Measurements from ENCODE around the gene PKD1L1.
"Not testable (repeated sequence)": the region's sequence is repeated elsewhere in the genome, so short reads cannot be mapped to it uniquely, and the experiment has no call there.

The PKD1L1 gene, protein sequence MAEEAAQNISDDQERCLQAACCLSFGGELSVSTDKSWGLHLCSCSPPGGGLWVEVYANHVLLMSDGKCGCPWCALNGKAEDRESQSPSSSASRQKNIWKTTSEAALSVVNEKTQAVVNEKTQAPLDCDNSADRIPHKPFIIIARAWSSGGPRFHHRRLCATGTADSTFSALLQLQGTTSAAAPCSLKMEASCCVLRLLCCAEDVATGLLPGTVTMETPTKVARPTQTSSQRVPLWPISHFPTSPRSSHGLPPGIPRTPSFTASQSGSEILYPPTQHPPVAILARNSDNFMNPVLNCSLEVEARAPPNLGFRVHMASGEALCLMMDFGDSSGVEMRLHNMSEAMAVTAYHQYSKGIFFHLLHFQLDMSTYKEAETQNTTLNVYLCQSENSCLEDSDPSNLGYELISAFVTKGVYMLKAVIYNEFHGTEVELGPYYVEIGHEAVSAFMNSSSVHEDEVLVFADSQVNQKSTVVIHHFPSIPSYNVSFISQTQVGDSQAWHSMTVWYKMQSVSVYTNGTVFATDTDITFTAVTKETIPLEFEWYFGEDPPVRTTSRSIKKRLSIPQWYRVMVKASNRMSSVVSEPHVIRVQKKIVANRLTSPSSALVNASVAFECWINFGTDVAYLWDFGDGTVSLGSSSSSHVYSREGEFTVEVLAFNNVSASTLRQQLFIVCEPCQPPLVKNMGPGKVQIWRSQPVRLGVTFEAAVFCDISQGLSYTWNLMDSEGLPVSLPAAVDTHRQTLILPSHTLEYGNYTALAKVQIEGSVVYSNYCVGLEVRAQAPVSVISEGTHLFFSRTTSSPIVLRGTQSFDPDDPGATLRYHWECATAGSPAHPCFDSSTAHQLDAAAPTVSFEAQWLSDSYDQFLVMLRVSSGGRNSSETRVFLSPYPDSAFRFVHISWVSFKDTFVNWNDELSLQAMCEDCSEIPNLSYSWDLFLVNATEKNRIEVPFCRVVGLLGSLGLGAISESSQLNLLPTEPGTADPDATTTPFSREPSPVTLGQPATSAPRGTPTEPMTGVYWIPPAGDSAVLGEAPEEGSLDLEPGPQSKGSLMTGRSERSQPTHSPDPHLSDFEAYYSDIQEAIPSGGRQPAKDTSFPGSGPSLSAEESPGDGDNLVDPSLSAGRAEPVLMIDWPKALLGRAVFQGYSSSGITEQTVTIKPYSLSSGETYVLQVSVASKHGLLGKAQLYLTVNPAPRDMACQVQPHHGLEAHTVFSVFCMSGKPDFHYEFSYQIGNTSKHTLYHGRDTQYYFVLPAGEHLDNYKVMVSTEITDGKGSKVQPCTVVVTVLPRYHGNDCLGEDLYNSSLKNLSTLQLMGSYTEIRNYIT (N-terminal part only)

GRCh38 chr7:47948141-47948790, at the start of gene PKD1L1:
TSS of gene PKD1L1 (minus strand) at chr7:47948466. CDS start at chr7:47948440, 26 bp downstream.
- Mint-ChIP-seq H3K9me3 (no peaks in the 10 kb centered on the region), H3K36me3 (ENCODE audit: low read depth) (no peaks in the 10 kb centered on the region), H3K27ac (no peak within 1 kb of the TSS), H3K4me1 (ENCODE audit: low read depth) (no peaks in the 10 kb centered on the region), H3K4me3 (no peak within 1 kb of the TSS), H3K27me3 (no peaks in the 10 kb centered on the region)

DNA sequence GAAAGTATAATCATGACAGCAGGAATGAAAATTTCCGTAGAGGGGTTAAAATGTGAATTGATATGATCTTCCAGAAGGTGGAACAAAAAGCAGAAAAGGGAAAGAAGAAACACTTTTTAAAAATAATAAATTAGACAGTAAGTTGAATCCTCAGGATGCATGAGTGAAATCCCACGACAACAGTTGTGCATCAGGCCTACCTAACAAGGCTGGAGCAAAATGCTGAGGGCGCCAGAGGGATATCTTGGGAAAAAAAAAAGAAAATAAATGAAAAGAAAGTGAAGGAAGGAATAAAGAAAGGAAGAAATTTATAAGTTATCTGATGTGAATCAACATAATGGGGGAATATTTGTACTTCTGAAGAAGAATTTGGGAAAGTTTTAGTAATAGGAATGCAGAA, 44.2 kb upstream of the PKD1L1 start:
- no peaks in the 10 kb centered on the region for H3K27me3 Mint-ChIP-seq
- no peaks in the 10 kb centered on the region for H3K36me3 Mint-ChIP-seq (ENCODE audit: low read depth)
- peak overlapping the region; percentile 89 for H3K4me3 Mint-ChIP-seq
- peak overlapping the region; percentile 94 for H3K27ac Mint-ChIP-seq
- peaks cover 20% of the 10 kb centered on the region for H3K4me1 Mint-ChIP-seq (ENCODE audit: low read depth)
- H3K9me3 Mint-ChIP-seq = peaks cover 7% of the 10 kb centered on the region

GRCh38 chr7:47991741-47992311, 43.6 kb upstream of the PKD1L1 start:
- Mint-ChIP-seq H3K27ac (peak overlapping the region; percentile 94), H3K9me3 (peaks cover 7% of the 10 kb centered on the region), H3K4me1 (ENCODE audit: low read depth) (peaks cover 20% of the 10 kb centered on the region), H3K4me3 (peak overlapping the region; percentile 89), H3K36me3 (ENCODE audit: low read depth) (no peaks in the 10 kb centered on the region), H3K27me3 (no peaks in the 10 kb centered on the region)

GRCh38 chr7:47991270-47991669, 43.0 kb upstream of the PKD1L1 start:
- peak overlapping the region; percentile 94 for H3K27ac Mint-ChIP-seq
- peaks cover 20% of the 10 kb centered on the region for H3K4me1 Mint-ChIP-seq (ENCODE audit: low read depth)
- peak overlapping the region; percentile 89 for H3K4me3 Mint-ChIP-seq
- H3K9me3 Mint-ChIP-seq = peaks cover 7% of the 10 kb centered on the region
- no peaks in the 10 kb centered on the region for H3K27me3 Mint-ChIP-seq
- H3K36me3 Mint-ChIP-seq (ENCODE audit: low read depth) = no peaks in the 10 kb centered on the region

DNA sequence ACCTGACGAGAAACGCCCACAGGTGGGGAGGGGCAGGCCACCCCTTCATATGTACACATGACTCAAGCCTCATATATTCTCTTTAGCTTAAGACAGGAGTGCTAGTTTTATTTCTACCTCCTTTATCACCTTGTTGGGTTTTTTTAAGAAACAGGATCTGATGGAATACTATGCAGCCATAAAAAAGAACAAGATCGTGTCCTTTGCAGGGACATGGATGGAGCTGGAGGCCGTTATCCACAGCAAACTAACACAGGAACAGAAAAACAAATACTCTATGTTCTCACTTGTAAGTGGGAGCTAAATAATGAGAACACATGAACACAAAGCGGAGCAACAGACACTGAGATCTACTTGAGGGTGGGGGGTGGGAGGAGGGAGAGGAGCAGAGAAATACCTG, 42.3 kb upstream of the PKD1L1 start:
- no peak overlapping the region for H3K27ac Mint-ChIP-seq
- peaks cover 7% of the 10 kb centered on the region for H3K9me3 Mint-ChIP-seq
- no peaks in the 10 kb centered on the region for H3K36me3 Mint-ChIP-seq (ENCODE audit: low read depth)
- no peaks in the 10 kb centered on the region for H3K27me3 Mint-ChIP-seq
- H3K4me1 Mint-ChIP-seq (ENCODE audit: low read depth) = peaks cover 20% of the 10 kb centered on the region
- no peak overlapping the region for H3K4me3 Mint-ChIP-seq

- not testable (repeated sequence) for H3K4me3 Mint-ChIP-seq; H3K36me3 Mint-ChIP-seq (ENCODE audit: low read depth); H3K27ac Mint-ChIP-seq; H3K9me3 Mint-ChIP-seq; H3K27me3 Mint-ChIP-seq
- peaks cover 20% of the 10 kb centered on the region for H3K4me1 Mint-ChIP-seq (ENCODE audit: low read depth)
Observed at GRCh38 chr7:47989607-47990400, 41.5 kb upstream of the PKD1L1 start.

DNA sequence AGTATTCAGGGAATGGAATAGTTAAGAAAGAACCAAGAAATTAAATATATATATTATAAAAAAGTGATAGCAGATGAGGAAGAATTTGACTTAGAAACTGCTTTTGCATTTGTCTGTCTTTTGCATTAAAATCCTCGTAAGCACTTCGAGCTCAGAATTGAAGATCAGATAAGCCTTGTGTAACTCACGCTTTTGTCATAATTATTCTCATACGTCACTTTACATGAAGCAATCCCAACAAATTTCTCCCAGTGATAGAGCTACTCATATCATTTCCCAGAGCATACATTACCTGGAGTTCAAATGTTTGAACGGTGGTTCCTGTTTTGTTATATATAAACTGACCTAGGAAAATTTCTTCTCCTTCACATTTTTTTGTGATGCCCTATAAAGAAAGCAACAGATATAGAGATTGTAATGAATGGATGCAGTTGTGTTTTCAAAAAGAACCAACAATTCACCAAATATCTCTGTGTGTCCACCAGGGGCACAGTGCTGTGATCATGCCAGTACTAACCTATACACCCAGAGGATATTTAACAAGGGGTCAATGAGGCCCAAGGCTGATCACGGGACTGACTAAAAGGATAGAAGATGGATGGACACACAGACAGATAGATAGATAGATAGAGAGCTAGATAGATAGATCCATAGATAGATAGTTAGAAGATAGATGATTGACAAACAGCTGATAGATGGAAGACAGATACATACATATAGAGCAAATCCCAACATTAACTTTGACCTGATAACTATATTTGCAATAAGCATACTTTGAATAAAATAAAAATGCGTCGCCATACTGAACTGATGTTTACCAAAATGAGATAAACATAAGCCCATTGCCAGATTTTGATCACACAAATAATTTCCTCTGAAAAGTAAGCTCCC, 40.5 kb upstream of the PKD1L1 start:
- no peak overlapping the region for H3K27ac Mint-ChIP-seq
- H3K27me3 Mint-ChIP-seq = no peaks in the 10 kb centered on the region
- peaks cover 20% of the 10 kb centered on the region for H3K4me1 Mint-ChIP-seq (ENCODE audit: low read depth)
- H3K4me3 Mint-ChIP-seq = no peak overlapping the region
- no peaks in the 10 kb centered on the region for H3K9me3 Mint-ChIP-seq
- H3K36me3 Mint-ChIP-seq (ENCODE audit: low read depth) = no peaks in the 10 kb centered on the region

DNA sequence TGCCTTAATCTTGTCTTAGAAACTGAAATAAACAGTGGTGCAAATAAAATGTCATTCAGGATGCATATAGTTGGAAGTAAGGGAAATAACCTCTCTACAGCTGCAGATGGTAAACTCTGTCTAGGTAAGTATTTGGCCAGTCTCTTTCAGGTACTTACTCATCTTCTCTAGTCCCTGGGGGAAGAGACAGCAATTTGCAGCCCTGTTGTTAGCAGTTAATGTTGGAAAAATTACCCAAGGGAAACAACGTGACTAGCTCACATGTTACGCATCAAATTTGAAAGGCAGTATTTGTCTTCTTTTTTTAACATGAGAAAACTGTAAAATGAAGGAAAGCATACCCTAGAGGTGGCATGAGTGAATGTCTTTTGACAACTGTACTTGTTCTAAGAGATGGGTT, 34.3 kb upstream of the PKD1L1 start:
- Mint-ChIP-seq H3K4me1 (ENCODE audit: low read depth) (peaks cover 24% of the 10 kb centered on the region), H3K27ac (no peak overlapping the region), H3K27me3 (no peaks in the 10 kb centered on the region), H3K36me3 (ENCODE audit: low read depth) (peaks cover 13% of the 10 kb centered on the region), H3K4me3 (no peak overlapping the region), H3K9me3 (no peaks in the 10 kb centered on the region)

DNA sequence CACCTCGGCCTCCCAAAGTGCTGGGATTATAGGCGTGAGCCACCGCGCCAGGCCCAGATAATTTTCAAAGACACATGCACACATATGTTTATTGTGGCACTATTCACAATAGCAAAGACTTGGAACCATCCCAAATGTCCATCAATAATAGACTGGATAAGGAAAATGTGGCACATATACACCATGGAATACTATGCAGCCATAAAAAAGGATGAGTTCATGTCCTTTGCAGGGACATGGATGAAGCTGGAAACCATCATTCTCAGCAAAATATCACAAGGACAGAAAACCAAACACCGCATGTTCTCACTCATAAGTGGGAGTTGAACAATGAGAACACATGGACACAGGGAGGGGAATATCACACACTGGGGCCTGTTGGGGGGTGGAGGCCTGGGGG, 32.4 kb upstream of the PKD1L1 start:
- not testable (repeated sequence) for H3K4me3 Mint-ChIP-seq, H3K9me3 Mint-ChIP-seq, H3K27ac Mint-ChIP-seq, H3K27me3 Mint-ChIP-seq
- Mint-ChIP-seq H3K4me1 (ENCODE audit: low read depth) (peaks cover 34% of the 10 kb centered on the region), H3K36me3 (ENCODE audit: low read depth) (peaks cover 31% of the 10 kb centered on the region)

- H3K4me1 Mint-ChIP-seq (ENCODE audit: low read depth) = peaks cover 36% of the 10 kb centered on the region
Observed at GRCh38 chr7:47979832-47980181, 31.5 kb upstream of the PKD1L1 start.

DNA sequence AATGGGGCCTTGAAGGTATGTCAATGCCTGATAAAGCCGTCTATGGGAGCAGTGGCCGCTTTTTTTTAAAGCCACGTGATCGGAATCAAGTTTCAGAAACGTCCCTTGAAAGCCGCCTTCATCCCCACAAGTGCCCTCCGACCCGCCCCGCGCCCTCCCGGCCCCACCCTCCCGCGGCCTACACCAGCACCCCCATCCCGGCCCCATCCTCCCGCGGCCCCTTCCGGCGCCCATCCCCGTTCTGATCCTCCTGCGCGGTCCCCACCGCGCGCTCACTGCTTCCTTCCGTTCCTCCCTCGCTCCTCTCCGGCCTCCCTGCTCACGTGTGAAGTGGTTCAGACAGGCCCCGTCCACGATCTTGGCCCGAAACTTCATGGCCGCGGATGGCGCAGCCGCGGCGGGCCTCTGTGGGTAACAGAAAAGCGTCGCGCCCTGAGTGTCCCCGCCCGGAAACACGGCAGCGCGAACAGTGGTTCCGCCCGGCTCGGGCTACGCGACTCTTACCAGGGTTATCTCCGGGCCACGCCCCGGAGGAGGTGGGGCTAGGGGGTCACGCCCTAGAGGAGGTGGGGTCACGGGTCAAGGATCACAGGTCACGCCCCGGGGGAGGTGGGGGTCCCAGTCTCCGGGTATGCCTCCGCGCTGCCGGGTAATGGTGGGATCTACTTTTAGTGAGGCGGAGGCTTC, 31.0 kb upstream of the PKD1L1 start, which contains the start of gene HUS1:
Gene HUS1 (minus strand): TSS at position 471 of the 687 bp plus-strand sequence. CDS start 96 bp downstream, at position 375.
- Mint-ChIP-seq H3K4me1 (ENCODE audit: low read depth) (peaks cover 41% of the 10 kb centered on the region), H3K27ac (peak within 1 kb of the TSS; percentile 95), H3K27me3 (no peaks in the 10 kb centered on the region), H3K36me3 (ENCODE audit: low read depth) (peaks cover 43% of the 10 kb centered on the region), H3K9me3 (no peaks in the 10 kb centered on the region), H3K4me3 (peak within 1 kb of the TSS; percentile 91)

More at GRCh38 chr7:47979832-47980181, 31.5 kb upstream of the PKD1L1 start:
- H3K27me3 Mint-ChIP-seq = no peaks in the 10 kb centered on the region
- no peaks in the 10 kb centered on the region for H3K9me3 Mint-ChIP-seq
- no peak overlapping the region for H3K27ac Mint-ChIP-seq
- peaks cover 37% of the 10 kb centered on the region for H3K36me3 Mint-ChIP-seq (ENCODE audit: low read depth)
- H3K4me3 Mint-ChIP-seq = peak overlapping the region; percentile 91

DNA sequence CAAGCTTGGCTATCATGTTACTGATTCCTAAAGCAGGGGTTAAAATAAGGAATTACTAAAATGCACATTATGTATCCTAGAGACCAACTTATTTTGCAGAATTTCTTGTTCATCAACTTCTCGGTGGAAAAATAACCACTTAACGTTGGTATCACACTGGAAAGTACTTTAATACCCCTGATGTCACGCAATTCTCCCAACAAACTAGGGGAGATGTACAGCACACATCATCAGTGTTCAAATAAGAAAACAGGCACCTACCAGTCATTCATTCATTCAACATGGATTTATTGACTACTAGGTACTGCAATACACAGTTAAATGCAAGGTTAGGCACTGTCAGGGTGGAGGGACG, 30.5 kb upstream of the PKD1L1 start:
- no peaks in the 10 kb centered on the region for H3K27me3 Mint-ChIP-seq
- H3K4me3 Mint-ChIP-seq = peak overlapping the region; percentile 91
- H3K36me3 Mint-ChIP-seq (ENCODE audit: low read depth) = peaks cover 48% of the 10 kb centered on the region
- peak overlapping the region; percentile 95 for H3K27ac Mint-ChIP-seq
- no peaks in the 10 kb centered on the region for H3K9me3 Mint-ChIP-seq
- peaks cover 46% of the 10 kb centered on the region for H3K4me1 Mint-ChIP-seq (ENCODE audit: low read depth)
